Coronary artery (tissue), 2 donors: ENCODE results near the gene MOB3B.

Experiments used
- DNase-seq: peaks from one replicate; pipeline ENCODE4 v3.0.0-alpha.2; 2017; ENCODE audit warnings: low spot score
- H3K27ac ChIP-seq, 2 donors: fragments of 200-600 bp; sonication (generic); one replicate each; pipeline ENCODE4 v1.5.1; 2016 to 2019
- H3K4me3 ChIP-seq: fragments of 200-600 bp; sonication (generic); 2 replicates; pipeline ENCODE4 v1.5.1; 2016; ENCODE audit warnings: mild to moderate bottlenecking, moderate library complexity
- CTCF ChIP-seq: fragments of 200-600 bp; sonication (generic); IDR thresholded peaks from one replicate; pipeline ENCODE4 v1.5.1; 2019; ENCODE audit warnings: antibody characterized with exemption

Gene MOB3B

GRCh38 chr9:27528076-27528885 is 1.3 kb downstream of the MOB3B start:
- H3K27ac ChIP-seq = peak overlapping the region; percentile 85 to 94
- DNase-seq = peak; percentile 89
- no peak for TF ChIP-seq CTCF
- peak overlapping the region; percentile 93 for H3K4me3 ChIP-seq

- H3K4me3 ChIP-seq = peak overlapping the region; percentile 93
- no peak for TF ChIP-seq CTCF
- no peak for DNase-seq
- H3K27ac ChIP-seq = peak overlapping the region; percentile 85 to 94
These were observed 1.9 kb downstream of the MOB3B start for GRCh38 chr9:27527702-27528075.

GRCh38 chr9:27524236-27524635 is 5.4 kb downstream of the MOB3B start, which contains the start of gene IFNK:
TSS of gene IFNK (plus strand) at chr9:27524290. CDS start at chr9:27524337, 47 bp downstream.
- no peak for TF ChIP-seq CTCF
- H3K4me3 ChIP-seq = no peak within 1 kb of the TSS
- H3K27ac ChIP-seq = no peak within 1 kb of the TSS
- no peak for DNase-seq

- no peak overlapping the region for H3K27ac ChIP-seq
- DNase-seq = no peak
- TF ChIP-seq CTCF = no peak
- no peak overlapping the region for H3K4me3 ChIP-seq
These were observed 6.5 kb downstream of the MOB3B start for GRCh38 chr9:27523141-27523540.

- no peak for DNase-seq
- Histone ChIP-seq H3K27ac (no peak overlapping the region), H3K4me3 (no peak overlapping the region)
These were observed 8.6 kb downstream of the MOB3B start for GRCh38 chr9:27520986-27521385.

GRCh38 chr9:27519466-27520465 is 9.8 kb downstream of the MOB3B start:
- DNase-seq = no peak
- Histone ChIP-seq H3K27ac (no peak overlapping the region), H3K4me3 (no peak overlapping the region)
- TF ChIP-seq CTCF = no peak

More at GRCh38 chr9:27520986-27521385, 8.6 kb downstream of the MOB3B start:
- no peak for TF ChIP-seq CTCF
